ENCODE measurements around the gene WNT16. TPM values are rescaled to one million over a fixed set of nuclear protein-coding genes. Genes with fewer than 3 reads are reported as not detected.

The WNT16 gene
- total RNA-seq, 2 donors from 2014 or later: not detected

- ATAC-seq (no peak), DNase-seq (no peak)
- no peaks in the 10 kb centered on the region for H3K9me3 ChIP-seq
- intact Hi-C loops (cut with DNase I): no loop called here
- H3K4me3 ChIP-seq: no peak overlapping the region
- H3K36me3 ChIP-seq (replicated peaks in 1 of 2; ENCODE audit: insufficient read depth in 1 of 2, low read depth in 2 of 2): no peaks in the 10 kb centered on the region
- no peaks in the 10 kb centered on the region for H3K27me3 ChIP-seq
- TF ChIP-seq POLR2A (IDR thresholded peaks at IDR 0.05) (no peak), CTCF (IDR thresholded peaks at IDR 0.05) (no peak)
- H3K27ac ChIP-seq: no peak overlapping the region
- WGBS, 2 donors: 95 to 96% methylated on average over 1 of the region's 1 CpG
- H3K4me1 ChIP-seq: no peaks in the 10 kb centered on the region
Observed at GRCh38 chr7:121304102-121304658, 24.6 kb upstream of the WNT16 start.

GRCh38 chr7:121305109-121305508, 23.7 kb upstream of the WNT16 start:
- no peak for ATAC-seq

DNA sequence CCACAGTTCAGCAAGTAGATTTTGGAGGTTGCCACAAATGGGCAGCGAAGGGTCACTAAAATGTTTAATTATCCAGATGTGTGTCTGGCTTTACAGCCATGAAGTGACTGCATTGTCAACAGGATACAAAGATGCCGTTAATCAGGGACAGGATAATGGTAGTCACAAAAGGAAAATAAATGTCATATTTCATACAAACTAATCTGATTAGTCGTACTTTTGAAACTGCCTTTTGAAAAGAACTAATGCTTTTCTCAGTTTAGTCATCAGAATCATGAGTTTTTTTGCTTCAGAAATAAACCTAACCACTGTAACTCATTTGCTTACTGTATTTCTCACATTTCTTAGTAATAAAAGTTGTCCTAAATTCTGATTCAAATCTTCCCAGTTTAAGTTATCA, 22.2 kb upstream of the WNT16 start:
- Histone ChIP-seq H3K4me1 (no peaks in the 10 kb centered on the region), H3K27me3 (no peaks in the 10 kb centered on the region), H3K36me3 (replicated peaks in 1 of 2; ENCODE audit: insufficient read depth in 1 of 2, low read depth in 2 of 2) (no peaks in the 10 kb centered on the region), H3K4me3 (no peak overlapping the region), H3K27ac (no peak overlapping the region), H3K9me3 (no peaks in the 10 kb centered on the region)
- ATAC-seq (no peak), DNase-seq (no peak)
- WGBS, 2 donors: 62 to 67% methylated on average over 3 of the region's 3 CpGs
- TF ChIP-seq CTCF (IDR thresholded peaks at IDR 0.05) (no peak), POLR2A (IDR thresholded peaks at IDR 0.05) (no peak)
- intact Hi-C loops (cut with DNase I): no loop called here

More at GRCh38 chr7:121305109-121305508, 23.7 kb upstream of the WNT16 start:
- Histone ChIP-seq H3K4me3 (no peak overlapping the region), H3K27me3 (no peaks in the 10 kb centered on the region), H3K27ac (no peak overlapping the region), H3K9me3 (no peaks in the 10 kb centered on the region), H3K4me1 (no peaks in the 10 kb centered on the region), H3K36me3 (replicated peaks in 1 of 2; ENCODE audit: insufficient read depth in 1 of 2, low read depth in 2 of 2) (no peaks in the 10 kb centered on the region)
- no peak for TF ChIP-seq CTCF (IDR thresholded peaks at IDR 0.05)
- TF ChIP-seq POLR2A (IDR thresholded peaks at IDR 0.05): no peak
- intact Hi-C loops (cut with DNase I): no loop called here
- WGBS, 2 donors: 89 to 91% methylated on average over 3 of the region's 3 CpGs
- DNase-seq: no peak

DNA sequence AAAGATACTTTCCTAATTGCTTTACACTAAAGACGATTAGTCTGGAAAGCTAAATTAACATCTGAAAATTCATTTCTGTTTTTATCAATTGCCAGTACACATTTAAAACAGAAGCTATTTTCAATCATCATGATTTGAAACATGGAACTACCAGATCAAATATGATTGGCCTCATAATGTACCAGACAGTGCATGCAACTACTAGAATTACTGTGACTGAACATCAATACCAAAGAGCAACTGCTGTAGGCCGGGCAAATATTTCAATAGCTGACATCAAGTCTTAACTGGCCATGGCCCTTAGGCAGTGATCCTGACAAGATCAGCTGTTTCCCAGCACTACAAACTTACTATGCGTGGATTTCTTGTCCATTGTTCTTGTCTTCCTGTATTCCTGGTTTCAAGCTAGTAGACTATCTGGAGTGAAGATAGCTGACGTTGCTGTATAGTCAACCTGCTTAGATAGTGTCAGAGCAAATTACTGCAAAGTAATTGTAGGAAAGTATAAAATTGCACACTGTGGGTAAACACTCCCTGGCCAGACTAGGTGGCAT, 21.7 kb upstream of the WNT16 start:
- no peak overlapping the region for H3K4me3 ChIP-seq
- DNase-seq (no peak), ATAC-seq (no peak)
- intact Hi-C loops (cut with DNase I): no loop called here
- no peak overlapping the region for H3K27ac ChIP-seq
- WGBS, 2 donors: 68 to 77% methylated on average over 4 of the region's 4 CpGs
- no peak for TF ChIP-seq CTCF (IDR thresholded peaks at IDR 0.05)
- H3K27me3 ChIP-seq: no peaks in the 10 kb centered on the region
- no peaks in the 10 kb centered on the region for H3K36me3 ChIP-seq (replicated peaks in 1 of 2; ENCODE audit: insufficient read depth in 1 of 2, low read depth in 2 of 2)
- no peaks in the 10 kb centered on the region for H3K4me1 ChIP-seq
- H3K9me3 ChIP-seq: no peaks in the 10 kb centered on the region

DNA sequence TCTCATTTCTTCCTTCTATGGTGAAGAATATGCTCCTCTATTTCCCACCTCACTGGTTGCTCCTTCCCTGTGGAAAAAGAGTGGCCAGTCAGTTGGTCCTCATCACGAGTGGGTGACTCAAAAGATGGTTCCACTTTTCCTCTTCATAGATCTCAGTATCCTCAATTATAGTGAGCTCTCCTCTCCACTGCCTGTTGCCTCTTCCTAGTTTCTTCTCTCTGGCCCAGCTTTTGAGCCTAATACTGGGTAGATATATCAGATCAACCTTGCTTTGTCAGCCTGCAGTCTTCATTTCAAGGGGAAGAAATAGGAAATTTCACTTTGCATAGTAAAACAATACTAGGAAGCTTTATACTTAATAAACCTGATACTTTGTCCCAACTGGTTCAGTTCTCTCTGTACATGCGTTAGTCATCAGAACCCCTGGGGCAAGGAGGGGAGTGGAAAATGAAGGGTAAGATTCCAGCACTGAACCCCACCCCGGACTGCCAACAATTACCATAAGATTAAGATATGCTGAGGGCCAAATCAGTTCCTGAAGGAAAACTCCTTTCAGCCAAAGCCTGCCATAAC, 15.5 kb upstream of the WNT16 start:
- peaks cover 8% of the 10 kb centered on the region for H3K4me1 ChIP-seq
- TF ChIP-seq POLR2A (IDR thresholded peaks at IDR 0.05): no peak
- TF ChIP-seq CTCF (IDR thresholded peaks at IDR 0.05): no peak
- H3K9me3 ChIP-seq: no peaks in the 10 kb centered on the region
- H3K4me3 ChIP-seq: no peak overlapping the region
- H3K27ac ChIP-seq: no peak overlapping the region
- ATAC-seq: no peak
- intact Hi-C loops (cut with DNase I): no loop called here
- WGBS, 2 donors: 54 to 57% methylated on average over 3 of the region's 3 CpGs
- no peaks in the 10 kb centered on the region for H3K36me3 ChIP-seq (replicated peaks in 1 of 2; ENCODE audit: insufficient read depth in 1 of 2, low read depth in 2 of 2)
- H3K27me3 ChIP-seq: no peaks in the 10 kb centered on the region
- no peak for DNase-seq
